Loucy (cell line): ENCODE results near the gene BRAP.

Experiments
- CTCF ChIP-seq: fragments of 200-600 bp; sonication (generic); conservative IDR thresholded peaks from 2 replicates; pipeline ENCODE4 v1.5.1; 2014; ENCODE audit warnings: mild to moderate bottlenecking, antibody characterized with exemption, low read length
- EZH2phosphoT487 ChIP-seq: fragments of 200-600 bp; IDR thresholded peaks from 2 replicates; pipeline ENCODE4 v1.6.1; 2018; ENCODE audit warnings: antibody characterized with exemption, mild to moderate bottlenecking, moderate library complexity, borderline replicate concordance

- TF ChIP-seq CTCF (no peak), EZH2phosphoT487 (no peak)
These were observed 69.6 kb downstream of the BRAP start for GRCh38 chr12:111616177-111616623.
